OCI-LY1 (cell line): Measurements from ENCODE around the gene TDRD12.

Source experiments
- H2AFZ ChIP-seq: fragments of 200-600 bp; sonication (generic), shearing (Covaris generic); 2 replicates; pipeline ENCODE4 v1.6.0; 2014; ENCODE audit warnings: antibody characterized with exemption, mild to moderate bottlenecking, low read length
- H3F3A ChIP-seq: fragments of 200-600 bp; sonication (generic), shearing (Covaris generic); 2 replicates; pipeline ENCODE4 v1.6.0; 2014; ENCODE audit warnings: mild to moderate bottlenecking, antibody characterized with exemption, low read length, moderate library complexity; ENCODE audit not compliant: insufficient read depth
- H3K27ac ChIP-seq: fragments of 200-600 bp; sonication (generic); 2 replicates; pipeline ENCODE4 v1.5.1; 2014; ENCODE audit warnings: low read length, mixed run types, mild to moderate bottlenecking, low read depth; ENCODE audit not compliant: poor library complexity, severe bottlenecking
- H3K27me3 ChIP-seq: fragments of 200-600 bp; sonication (generic); 2 replicates; pipeline ENCODE4 v1.6.0; 2014; ENCODE audit warnings: antibody characterized with exemption, mild to moderate bottlenecking, low read length, moderate library complexity; ENCODE audit not compliant: insufficient read depth
- H3K36me3 ChIP-seq: fragments of 200-600 bp; sonication (generic); 2 replicates; pipeline ENCODE4 v1.6.1; 2014; ENCODE audit warnings: mild to moderate bottlenecking, antibody characterized with exemption, low read length, moderate library complexity, mixed read lengths; ENCODE audit not compliant: insufficient read depth
- H3K4me1 ChIP-seq: fragments of 200-600 bp; sonication (generic); 2 replicates; pipeline ENCODE4 v1.5.1; 2014; ENCODE audit warnings: mild to moderate bottlenecking, low read length, moderate library complexity; ENCODE audit not compliant: insufficient read depth, severe bottlenecking
- H3K4me2 ChIP-seq: fragments of 200-600 bp; sonication (generic), shearing (Covaris generic); 2 replicates; pipeline ENCODE4 v1.6.1; 2014; ENCODE audit warnings: low read length
- H3K4me3 ChIP-seq: fragments of 200-600 bp; sonication (generic); 2 replicates; pipeline ENCODE4 v1.5.1; 2014; ENCODE audit warnings: low read length, low read depth, mild to moderate bottlenecking, mixed read lengths; ENCODE audit not compliant: poor library complexity, severe bottlenecking
- H3K79me2 ChIP-seq: fragments of 200-600 bp; shearing (Covaris generic); 2 replicates; pipeline ENCODE4 v1.6.1; 2016; ENCODE audit warnings: mixed run types, low read length, mixed read lengths; ENCODE audit not compliant: insufficient read depth
- H3K9ac ChIP-seq: fragments of 200-600 bp; sonication (generic), shearing (Covaris generic); 2 replicates; pipeline ENCODE4 v1.6.1; 2014; ENCODE audit warnings: mild to moderate bottlenecking, low read length, mixed read lengths
- H3K9me2 ChIP-seq: fragments of 200-600 bp; sonication (generic), shearing (Covaris generic); 2 replicates; pipeline ENCODE4 v1.6.1; 2014; ENCODE audit warnings: low read depth, mild to moderate bottlenecking, low read length, mixed read lengths
- H3K9me3 ChIP-seq: fragments of 200-600 bp; shearing (Covaris generic); 2 replicates; pipeline ENCODE4 v1.6.1; 2014; ENCODE audit warnings: low read length, mixed read lengths
- H4K20me1 ChIP-seq: fragments of 200-600 bp; sonication (generic), shearing (Covaris generic); 2 replicates; pipeline ENCODE4 v1.6.0; 2016; ENCODE audit warnings: mild to moderate bottlenecking, low read length; ENCODE audit not compliant: insufficient read depth
- EZH2 ChIP-seq: fragments of 200-600 bp; sonication (generic), shearing (Covaris generic); IDR thresholded peaks from 2 replicates; pipeline ENCODE4 v1.8.0; 2017; ENCODE audit warnings: borderline replicate concordance, mixed run types, mild to moderate bottlenecking, antibody characterized with exemption, low read length, moderate library complexity, mixed read lengths
- TF ChIP-seq, protein P1 (sequence below): fragments of 200-600 bp; sonication (generic), shearing (Covaris generic); IDR thresholded peaks from 2 replicates; pipeline ENCODE4 v1.5.1; 2017; ENCODE audit warnings: mild to moderate bottlenecking, antibody characterized with exemption, low read length, moderate library complexity, mixed read lengths

The TDRD12 gene

GRCh38 chr19:32720216-32720935 is 809 bp downstream of the TDRD12 start:
- H3K4me2 ChIP-seq = no peak overlapping the region
- H3K9ac ChIP-seq = no peak overlapping the region
- no peak overlapping the region for H2AFZ ChIP-seq
- H3K9me3 ChIP-seq = no peaks in the 10 kb centered on the region
- H3K4me3 ChIP-seq = no peak overlapping the region
- H3K27ac ChIP-seq = no peak overlapping the region
- H3K9me2 ChIP-seq = no peaks in the 10 kb centered on the region
- TF ChIP-seq EZH2 = no peak
- TF ChIP-seq, protein P1, sequence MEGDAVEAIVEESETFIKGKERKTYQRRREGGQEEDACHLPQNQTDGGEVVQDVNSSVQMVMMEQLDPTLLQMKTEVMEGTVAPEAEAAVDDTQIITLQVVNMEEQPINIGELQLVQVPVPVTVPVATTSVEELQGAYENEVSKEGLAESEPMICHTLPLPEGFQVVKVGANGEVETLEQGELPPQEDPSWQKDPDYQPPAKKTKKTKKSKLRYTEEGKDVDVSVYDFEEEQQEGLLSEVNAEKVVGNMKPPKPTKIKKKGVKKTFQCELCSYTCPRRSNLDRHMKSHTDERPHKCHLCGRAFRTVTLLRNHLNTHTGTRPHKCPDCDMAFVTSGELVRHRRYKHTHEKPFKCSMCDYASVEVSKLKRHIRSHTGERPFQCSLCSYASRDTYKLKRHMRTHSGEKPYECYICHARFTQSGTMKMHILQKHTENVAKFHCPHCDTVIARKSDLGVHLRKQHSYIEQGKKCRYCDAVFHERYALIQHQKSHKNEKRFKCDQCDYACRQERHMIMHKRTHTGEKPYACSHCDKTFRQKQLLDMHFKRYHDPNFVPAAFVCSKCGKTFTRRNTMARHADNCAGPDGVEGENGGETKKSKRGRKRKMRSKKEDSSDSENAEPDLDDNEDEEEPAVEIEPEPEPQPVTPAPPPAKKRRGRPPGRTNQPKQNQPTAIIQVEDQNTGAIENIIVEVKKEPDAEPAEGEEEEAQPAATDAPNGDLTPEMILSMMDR = no peak
- no peaks in the 10 kb centered on the region for H3F3A ChIP-seq
- H3K36me3 ChIP-seq = 0 out of 2 replicates have a peak, but pooled peaks cover 1% of the 10 kb centered on the region
- no peaks in the 10 kb centered on the region for H4K20me1 ChIP-seq
- H3K27me3 ChIP-seq = no peaks in the 10 kb centered on the region
- no peaks in the 10 kb centered on the region for H3K4me1 ChIP-seq
- no peaks in the 10 kb centered on the region for H3K79me2 ChIP-seq

DNA sequence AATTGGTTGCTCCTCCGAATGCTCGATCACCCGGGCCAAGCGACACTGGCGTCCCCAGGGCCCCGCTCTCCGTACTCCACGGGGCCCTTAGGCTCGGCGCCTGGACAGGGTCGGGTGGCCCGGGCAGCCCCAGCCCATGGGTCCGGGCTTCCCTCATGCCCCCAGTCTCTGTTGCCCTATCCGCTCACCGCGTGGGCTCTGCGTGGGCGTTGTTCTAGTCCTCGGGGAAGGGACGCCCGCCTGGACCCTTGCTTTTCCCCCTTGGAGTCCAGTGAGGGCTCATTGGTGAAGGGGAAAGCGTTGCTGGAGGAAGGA is 1.3 kb downstream of the TDRD12 start:
- Histone ChIP-seq H3K36me3 (no peaks in the 10 kb centered on the region), H3K27me3 (no peaks in the 10 kb centered on the region), H3K9me3 (no peaks in the 10 kb centered on the region), H3K9ac (no peak overlapping the region), H3K4me2 (no peak overlapping the region), H3K4me3 (no peak overlapping the region), H3K79me2 (no peaks in the 10 kb centered on the region), H3K4me1 (no peaks in the 10 kb centered on the region), H3K9me2 (no peaks in the 10 kb centered on the region), H4K20me1 (no peaks in the 10 kb centered on the region), H3F3A (no peaks in the 10 kb centered on the region), H2AFZ (no peak overlapping the region), H3K27ac (no peak overlapping the region)
- TF ChIP-seq, protein P1 = no peak
- TF ChIP-seq EZH2 = no peak

DNA sequence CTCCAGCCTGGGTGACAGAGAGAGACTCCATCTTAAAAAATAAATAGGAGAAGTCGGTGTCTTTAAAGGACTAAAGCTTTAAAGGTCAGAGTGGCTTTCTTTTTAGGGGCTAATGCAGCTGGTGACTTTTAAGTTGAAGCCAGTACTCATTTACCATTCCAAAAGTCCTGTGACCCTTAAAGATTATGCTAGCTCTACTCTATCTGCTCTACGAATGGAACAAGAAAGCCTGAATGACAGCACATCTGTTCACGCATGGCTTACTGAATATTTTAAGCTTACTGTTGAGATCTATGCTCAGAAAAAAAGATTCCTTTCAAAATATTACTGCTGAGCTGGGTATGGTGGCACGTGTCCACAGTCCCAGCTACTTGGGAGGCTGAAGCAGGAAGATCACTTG is 16.4 kb downstream of the TDRD12 start:
- H3F3A ChIP-seq = no peaks in the 10 kb centered on the region
- no peaks in the 10 kb centered on the region for H3K9me3 ChIP-seq
- no peaks in the 10 kb centered on the region for H3K9me2 ChIP-seq
- H3K27ac ChIP-seq = no peak overlapping the region
- no peaks in the 10 kb centered on the region for H3K4me1 ChIP-seq
- no peak overlapping the region for H3K4me2 ChIP-seq
- no peak for TF ChIP-seq EZH2
- TF ChIP-seq, protein P1 = no peak
- H4K20me1 ChIP-seq = no peaks in the 10 kb centered on the region
- no peaks in the 10 kb centered on the region for H3K79me2 ChIP-seq
- no peak overlapping the region for H3K9ac ChIP-seq
- no peaks in the 10 kb centered on the region for H3K27me3 ChIP-seq
- H3K36me3 ChIP-seq = no peaks in the 10 kb centered on the region
- no peak overlapping the region for H3K4me3 ChIP-seq
- H2AFZ ChIP-seq = no peak overlapping the region
